ENCODE measurements around the gene MADCAM1.

The MADCAM1 gene

GRCh38 chr19:488505-489417 lies 7.5 kb upstream of the MADCAM1 start:
- TF ChIP-seq CTCF (IDR thresholded peaks at IDR 0.05), result no peak

GRCh38 chr19:489418-490196 lies 6.7 kb upstream of the MADCAM1 start:
- TF ChIP-seq CTCF (IDR thresholded peaks at IDR 0.05), result no peak

GRCh38 chr19:491146-491741 lies 5.0 kb upstream of the MADCAM1 start:
- no peak for TF ChIP-seq CTCF (IDR thresholded peaks at IDR 0.05)

GRCh38 chr19:492091-492531 lies 4.2 kb upstream of the MADCAM1 start:
- TF ChIP-seq CTCF (IDR thresholded peaks at IDR 0.05), result no peak

- no peak for TF ChIP-seq CTCF (IDR thresholded peaks at IDR 0.05)
These were observed 2.7 kb upstream of the MADCAM1 start for GRCh38 chr19:493391-494170.

GRCh38 chr19:494171-495080 lies 1.9 kb upstream of the MADCAM1 start:
- TF ChIP-seq CTCF (IDR thresholded peaks at IDR 0.05), result no peak
